ENCODE measurements around the gene CENPM. TPM values are rescaled to one million over a fixed set of nuclear protein-coding genes. Genes with fewer than 3 reads are reported as not detected.

CENPM gene
- polyA plus RNA-seq, 1 of the 3 experiments (the other 2 are of a cell fraction): 15.6 TPM

DNA sequence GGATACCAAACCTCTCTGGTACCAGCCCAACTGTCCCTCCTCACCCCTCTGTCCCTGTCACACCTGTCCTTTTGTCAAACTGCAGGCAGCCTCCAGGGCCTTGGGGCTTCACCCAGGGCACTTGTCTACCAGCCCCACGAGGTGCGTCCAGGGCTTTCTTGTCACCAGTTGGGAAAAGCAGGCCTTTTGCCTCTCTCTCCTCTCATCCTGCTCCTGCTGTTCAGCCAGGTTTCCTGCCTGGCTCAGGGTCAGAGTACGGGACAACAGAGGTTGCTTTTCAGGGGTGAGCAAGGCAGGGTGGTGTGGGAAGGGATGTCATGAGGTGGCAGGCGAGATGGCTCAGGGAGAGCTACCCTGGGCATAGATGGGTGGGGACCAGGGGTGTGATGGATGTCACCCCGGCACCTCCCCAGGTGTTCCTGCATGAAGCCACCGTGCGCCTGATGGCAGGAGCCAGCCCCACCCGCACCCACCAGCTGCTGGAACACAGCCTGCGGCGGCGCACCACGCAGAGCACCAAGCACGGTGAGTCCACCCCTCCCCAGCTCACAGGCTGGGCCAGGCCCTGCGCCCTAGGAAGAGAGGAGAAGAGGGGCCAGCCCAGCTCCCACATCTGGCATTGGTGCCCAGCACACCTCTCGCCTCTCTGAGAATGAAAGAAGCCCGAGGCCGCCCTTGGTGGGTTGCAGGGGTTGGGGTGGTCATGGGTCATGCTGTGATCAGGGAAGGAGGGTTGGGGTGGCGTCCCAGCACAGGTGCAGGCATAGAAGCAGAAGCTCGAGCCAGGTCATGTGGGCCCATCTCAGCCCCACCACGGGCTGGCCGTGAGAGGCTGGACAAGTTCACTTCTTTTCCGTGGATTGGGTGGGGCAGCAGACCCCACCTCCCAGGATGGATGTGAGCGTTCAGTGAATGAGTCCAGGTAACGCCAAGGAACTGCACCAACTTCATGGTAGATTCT is 42.2 kb downstream of the CENPM start:
- Histone ChIP-seq H4K20me1 (ENCODE audit: insufficient read depth) (no peaks in the 10 kb centered on the region), H3K9ac (no peak overlapping the region), H3K4me3 (ENCODE audit: low read depth in 2 of 2, low read length in 1 of 2) (no peak overlapping the region), H2AFZ (ENCODE audit: low read depth) (no peak overlapping the region), H3K4me2 (no peak overlapping the region), H3K79me2 (ENCODE audit: insufficient read depth) (no peaks in the 10 kb centered on the region), H3K27me3 (ENCODE audit: insufficient read depth) (no peaks in the 10 kb centered on the region), H3K27ac (ENCODE audit: low read depth in 2 of 2, low read length in 1 of 2) (no peak overlapping the region), H3K36me3 (replicated peaks in 1 of 2; ENCODE audit: control insufficient read depth in 1 of 2, insufficient read depth in 2 of 2, low read length in 1 of 2) (peaks cover 0 to 2% of the 10 kb centered on the region in 2 experiments), H3K4me1 (ENCODE audit: control insufficient read depth in 1 of 2, insufficient read depth in 2 of 2, low read depth in 1 of 2, low read length in 1 of 2) (no peaks in the 10 kb centered on the region; a peak in 1 of 4 replicates), H3F3A (replicated peaks; ENCODE audit: insufficient read depth) (no peaks in the 10 kb centered on the region), H3K9me2 (no peaks in the 10 kb centered on the region), H3K9me3 (no peaks in the 10 kb centered on the region)
- TF ChIP-seq YY1 (IDR thresholded peaks at IDR 0.05; ENCODE audit: low read depth) (no peak), RXRA (IDR thresholded peaks at IDR 0.05; ENCODE audit: borderline replicate concordance, low read depth) (no peak), MXI1 (IDR thresholded peaks at IDR 0.05; ENCODE audit: low read depth, low read length) (no peak), IRF3 (IDR thresholded peaks at IDR 0.05; ENCODE audit: low read depth, low read length) (no peak), FOSL2 (IDR thresholded peaks at IDR 0.05; ENCODE audit: borderline replicate concordance, low read depth) (no peak), MEF2A (IDR thresholded peaks at IDR 0.05; ENCODE audit: borderline replicate concordance, low read depth) (no peak), EZH2phosphoT487 (IDR thresholded peaks at IDR 0.05; ENCODE audit: borderline replicate concordance, low read depth) (no peak), RFX5 (IDR thresholded peaks at IDR 0.05; ENCODE audit: low read length) (no peak), CTCF (IDR thresholded peaks at IDR 0.05) (no peak), TEAD4 (IDR thresholded peaks at IDR 0.05; ENCODE audit: borderline replicate concordance, insufficient read depth) (no peak), PBX3 (IDR thresholded peaks at IDR 0.05) (no peak), RCOR1 (IDR thresholded peaks at IDR 0.05; ENCODE audit: low read length) (no peak), NFIC (IDR thresholded peaks at IDR 0.05; ENCODE audit: borderline replicate concordance) (no peak), EP300 (IDR thresholded peaks at IDR 0.05; ENCODE audit: borderline replicate concordance in 1 of 2, low read depth in 1 of 2, low read length in 1 of 2) (no peak), ZBTB33 (IDR thresholded peaks at IDR 0.05; ENCODE audit: borderline replicate concordance, low read depth) (no peak)
- TF ChIP-seq, protein P1, sequence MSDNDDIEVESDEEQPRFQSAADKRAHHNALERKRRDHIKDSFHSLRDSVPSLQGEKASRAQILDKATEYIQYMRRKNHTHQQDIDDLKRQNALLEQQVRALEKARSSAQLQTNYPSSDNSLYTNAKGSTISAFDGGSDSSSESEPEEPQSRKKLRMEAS (IDR thresholded peaks at IDR 0.05; ENCODE audit: low read depth): no peak
- TF ChIP-seq, protein P2, sequence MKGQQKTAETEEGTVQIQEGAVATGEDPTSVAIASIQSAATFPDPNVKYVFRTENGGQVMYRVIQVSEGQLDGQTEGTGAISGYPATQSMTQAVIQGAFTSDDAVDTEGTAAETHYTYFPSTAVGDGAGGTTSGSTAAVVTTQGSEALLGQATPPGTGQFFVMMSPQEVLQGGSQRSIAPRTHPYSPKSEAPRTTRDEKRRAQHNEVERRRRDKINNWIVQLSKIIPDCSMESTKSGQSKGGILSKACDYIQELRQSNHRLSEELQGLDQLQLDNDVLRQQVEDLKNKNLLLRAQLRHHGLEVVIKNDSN (IDR thresholded peaks at IDR 0.05; ENCODE audit: borderline replicate concordance, low read depth): no peak
- POLR2A ChIA-PET: no interaction called here
- WGBS (ENCODE audit: low lambda C conversion rate): 100% methylated on average over 1 of the region's 24 CpGs
- no peak for DNase-seq
- CTCF ChIA-PET: interaction anchor here (1.6 kb wide), 1 partner anchor 36 kb away, joined by 5 read pairs; no protein-coding TSS in a partner anchor
